Fibroblast of skin of right biceps (primary cell): ENCODE data around the gene HOXD8.
A peak's percentile ranks its signal among the peaks of the same experiment; 100 is the strongest.

Source experiments
- DNase-seq: peaks from one replicate; pipeline ENCODE4 v3.0.0-alpha.2; 2013

Gene HOXD8

GRCh38 chr2:176128982-176129796 is at the start of gene HOXD8:
TSS of gene HOXD8 (plus strand) at chr2:176129705. CDS start at chr2:176130367, 662 bp downstream.
- DNase-seq: peak; percentile 97

- DNase-seq: peak; percentile 63
Observed at GRCh38 chr2:176079831-176080539, 49.5 kb upstream of the HOXD8 start.

- DNase-seq: no peak
Observed at GRCh38 chr2:176080540-176081375, 48.7 kb upstream of the HOXD8 start.

DNA sequence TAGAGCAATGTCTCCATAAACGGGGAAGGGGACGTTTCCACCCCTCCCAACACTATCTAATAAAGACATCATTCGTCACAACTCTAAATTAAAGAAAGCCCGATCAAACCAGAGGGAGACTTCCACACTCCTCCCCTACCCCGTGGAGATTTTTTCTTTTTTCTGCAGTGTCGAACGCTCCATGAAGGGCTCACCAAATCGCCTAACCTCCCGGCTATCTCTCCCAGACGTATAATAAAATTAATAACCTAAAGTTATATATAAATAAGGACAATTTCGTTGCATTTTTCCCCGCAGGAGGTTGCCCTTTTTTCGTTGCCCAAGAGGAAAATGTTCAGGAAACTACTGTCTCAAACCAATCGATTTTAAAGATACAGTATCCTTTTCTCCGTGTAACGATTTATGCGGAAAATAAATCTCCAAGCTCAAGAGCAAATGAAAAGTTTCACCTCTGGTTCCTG is 48.1 kb upstream of the HOXD8 start:
- DNase-seq: no peak

DNA sequence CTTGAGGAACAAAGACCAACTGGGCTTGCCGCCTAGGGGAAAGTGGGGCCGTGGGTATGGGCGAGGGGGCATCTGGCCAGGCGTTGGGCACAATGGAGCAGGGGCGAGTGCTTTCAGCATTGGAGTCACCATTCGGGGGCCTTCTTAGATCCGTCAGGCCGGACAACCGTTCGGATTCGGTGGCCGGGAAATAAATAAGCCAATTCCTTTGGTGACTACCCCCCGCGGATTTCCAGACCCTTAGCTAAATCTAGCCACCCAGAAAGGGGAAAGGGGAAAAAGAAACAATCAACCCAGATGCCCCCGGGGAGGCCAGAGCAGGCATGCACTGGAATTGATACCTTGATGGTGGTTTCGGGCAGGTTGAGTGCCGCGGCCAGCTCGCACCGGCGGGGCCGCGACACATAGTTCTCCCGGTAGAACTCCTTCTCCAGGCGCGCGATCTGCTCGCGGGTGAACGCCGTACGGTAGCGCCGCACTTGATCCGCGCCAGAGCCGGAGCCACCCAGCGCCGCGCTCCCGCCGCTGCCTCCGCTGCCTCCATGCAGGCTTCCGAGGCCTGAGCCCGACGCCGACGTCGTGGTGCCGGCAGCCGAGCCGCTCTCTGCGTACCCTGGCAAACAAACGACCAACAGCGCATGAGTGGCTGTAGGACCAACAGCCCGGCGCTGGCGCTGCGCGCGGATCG is 47.5 kb upstream of the HOXD8 start:
- DNase-seq: no peak

GRCh38 chr2:176082525-176082823 is 47.0 kb upstream of the HOXD8 start:
- DNase-seq: no peak

- no peak for DNase-seq
Observed at GRCh38 chr2:176082824-176083751, 46.4 kb upstream of the HOXD8 start.

DNA sequence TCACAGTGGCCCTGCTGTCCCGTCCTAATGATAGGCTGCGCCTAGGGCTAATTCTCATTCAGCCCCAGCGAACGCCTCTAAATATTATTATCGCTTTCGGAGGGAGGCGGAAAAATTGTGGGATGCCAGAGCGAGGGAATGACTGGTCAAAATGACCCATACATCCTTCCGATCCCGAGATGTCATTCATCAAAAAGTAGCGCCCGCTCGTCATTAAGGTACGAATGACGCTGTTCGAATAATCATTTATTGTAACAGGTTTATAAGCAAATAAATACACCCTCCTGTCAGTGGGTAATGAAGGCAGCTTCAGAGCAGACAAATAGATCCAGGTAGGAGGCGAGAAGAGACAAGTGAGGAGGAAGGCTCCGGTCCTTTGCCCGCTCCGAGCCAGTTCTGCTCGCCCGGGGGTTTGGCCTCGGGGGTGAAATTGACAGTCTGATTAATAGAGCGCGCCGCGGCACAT is 45.7 kb upstream of the HOXD8 start, which contains the start of gene EVX2:
Gene EVX2 (minus strand): TSS at position 167 of the 466 bp plus-strand sequence. CDS start 186 bp downstream, outside the sequence.
- no peak for DNase-seq

GRCh38 chr2:176084611-176085119 is 44.8 kb upstream of the HOXD8 start:
- DNase-seq: no peak

- no peak for DNase-seq
Observed at GRCh38 chr2:176085120-176085788, 44.3 kb upstream of the HOXD8 start.

DNA sequence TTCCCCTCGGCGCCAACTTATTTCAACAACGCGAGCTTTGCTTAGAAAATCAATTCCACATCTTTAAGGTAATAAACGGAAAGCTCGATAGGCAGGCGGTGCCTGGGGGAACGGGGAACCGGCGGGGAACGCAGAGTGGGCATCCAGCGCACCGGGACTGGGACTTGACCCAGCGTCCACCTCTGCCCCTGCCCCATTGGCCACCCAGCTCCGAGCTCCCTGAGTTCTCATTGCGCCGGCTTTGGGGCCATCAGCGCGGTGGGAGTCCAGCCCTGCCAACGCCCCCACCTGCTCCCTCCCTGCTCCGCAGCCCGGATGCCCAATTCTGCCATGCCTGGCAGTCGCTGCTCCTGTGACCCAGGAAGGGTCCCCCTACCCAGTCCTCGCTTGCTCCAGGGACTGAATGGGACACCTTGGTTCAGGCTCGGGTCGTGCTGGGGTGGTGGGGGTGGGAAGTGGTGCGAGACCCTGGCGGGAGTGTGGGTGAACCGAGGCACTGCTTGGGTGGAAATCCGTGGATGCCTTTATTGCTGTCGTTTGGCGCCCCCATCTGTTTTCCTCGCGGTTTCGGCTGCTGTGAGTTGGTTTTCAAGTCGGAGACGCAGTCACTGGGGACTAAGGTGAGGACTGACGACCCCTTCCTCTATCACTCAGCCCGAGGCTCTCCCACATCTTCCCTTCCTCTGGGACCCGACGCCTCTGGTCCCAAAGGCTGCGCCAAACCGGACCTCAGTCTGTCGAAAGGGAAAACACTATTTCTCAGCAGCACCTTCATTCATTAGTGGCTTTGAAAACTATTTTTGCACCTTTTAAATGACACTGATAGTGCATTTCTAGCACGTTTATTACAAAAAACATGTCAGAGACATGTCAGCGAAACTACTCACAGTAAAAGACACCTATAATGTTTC is 43.4 kb upstream of the HOXD8 start:
- no peak for DNase-seq

- no peak for DNase-seq
Observed at GRCh38 chr2:176087330-176088047, 42.0 kb upstream of the HOXD8 start.

GRCh38 chr2:176088048-176088936 is 41.2 kb upstream of the HOXD8 start:
- DNase-seq: peak; percentile 47

GRCh38 chr2:176088937-176089842 is 40.3 kb upstream of the HOXD8 start:
- no peak for DNase-seq

DNA sequence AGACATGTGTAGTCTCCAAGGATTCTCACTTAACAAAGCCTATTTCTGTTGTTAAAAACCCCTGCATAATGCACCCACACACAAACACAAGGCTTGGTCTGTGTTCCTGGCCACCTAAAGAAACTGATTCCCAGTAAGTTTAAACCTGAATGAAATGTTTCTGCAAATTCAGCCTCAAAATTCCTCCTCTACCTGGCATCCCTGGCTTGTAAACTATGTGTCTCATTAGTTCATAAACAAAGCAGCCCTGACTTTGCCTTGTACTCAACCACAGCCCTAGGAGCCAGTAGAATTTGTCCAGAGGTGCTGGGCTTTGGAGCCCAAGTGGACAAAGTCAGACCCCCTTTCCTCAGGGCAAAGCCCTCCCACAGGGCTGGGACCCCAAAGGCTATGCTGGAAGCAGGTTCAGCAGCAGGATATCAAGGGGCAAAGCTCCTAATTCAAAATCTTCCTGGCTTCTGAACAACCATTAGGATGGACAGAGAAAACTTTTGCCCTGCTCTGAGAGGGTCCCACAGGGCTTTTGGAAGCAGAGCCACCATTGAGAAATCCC is 39.6 kb upstream of the HOXD8 start:
- DNase-seq: no peak

DNA sequence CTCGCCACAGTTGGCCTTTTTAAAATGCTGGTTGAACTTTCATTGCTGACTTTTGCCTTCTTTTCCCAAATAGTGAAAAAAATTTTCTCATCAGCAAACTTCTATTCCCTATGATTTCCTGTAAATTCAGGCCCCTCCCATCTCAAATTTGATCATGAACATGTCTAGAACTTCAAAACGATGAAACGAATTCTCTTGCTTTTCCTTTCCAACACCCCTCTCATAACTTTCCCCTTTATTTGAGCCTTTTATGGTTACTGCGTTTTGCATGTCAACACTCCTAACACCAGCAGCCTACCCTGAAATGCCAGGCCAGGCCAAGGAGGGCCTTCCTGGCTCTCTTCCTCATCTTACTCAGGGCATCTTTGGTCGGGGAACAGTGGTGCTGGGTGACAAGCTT is 38.6 kb upstream of the HOXD8 start:
- DNase-seq: no peak
